ENCODE data around the gene C1orf116. TPM values are rescaled to one million over a fixed set of nuclear protein-coding genes. Genes with fewer than 3 reads are reported as not detected.

The C1orf116 gene
- total RNA-seq, 1 donor: not detected

DNA sequence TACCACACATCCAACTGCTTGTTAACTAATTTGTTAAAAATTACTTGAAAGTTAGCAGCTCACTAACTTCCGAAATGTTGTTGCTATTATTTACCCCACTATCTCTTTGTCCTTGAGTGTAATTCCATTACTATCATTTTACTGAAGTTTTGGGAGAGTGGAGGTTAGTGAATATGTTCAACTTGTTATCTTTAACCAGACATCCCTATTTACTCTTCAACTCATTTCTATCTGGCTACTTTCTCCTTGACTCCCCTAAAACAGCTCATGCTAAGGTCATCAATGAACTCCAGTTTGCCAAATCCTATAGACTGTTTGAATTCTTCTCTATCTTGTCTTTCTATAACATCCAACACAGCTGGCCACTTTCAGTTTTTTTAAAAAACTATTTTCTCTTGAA, 4.3 kb upstream of the C1orf116 start:
- H3K4me3 ChIP-seq (ENCODE audit: low read depth, low read length): no peak overlapping the region
- no peak for DNase-seq (ENCODE audit: low read depth)
- TF ChIP-seq CTCF (IDR thresholded peaks at IDR 0.05; ENCODE audit: insufficient read depth, low read depth, low read length): no peak

DNA sequence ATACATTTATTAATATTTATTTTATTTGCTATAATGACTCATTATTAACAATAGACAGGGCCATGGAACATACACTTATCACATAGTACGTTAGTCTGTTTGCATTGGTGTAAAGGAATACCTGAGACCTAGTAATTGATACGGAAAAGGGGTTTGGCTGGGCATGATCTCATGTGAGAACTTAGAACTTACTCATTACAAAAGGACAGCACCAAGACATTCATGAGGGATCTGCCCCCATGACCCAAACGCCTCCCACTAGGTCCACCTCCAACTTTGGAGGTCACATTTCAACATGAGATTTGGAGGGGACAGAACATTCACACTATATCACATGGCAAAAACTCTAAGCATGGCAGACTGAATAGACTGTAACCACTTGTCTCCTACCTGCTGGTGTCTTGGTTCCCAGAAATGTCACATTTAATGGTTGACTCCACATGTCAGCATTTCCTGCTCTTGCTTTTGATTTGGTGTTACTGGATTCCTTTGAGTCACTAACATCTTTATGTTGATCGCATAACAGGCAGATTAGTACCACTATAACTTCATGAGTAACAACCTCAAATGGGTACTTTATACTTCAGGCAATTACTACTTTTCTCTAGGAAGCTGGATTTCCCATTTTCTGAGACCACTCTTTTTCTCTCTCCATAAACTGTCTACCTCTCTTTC, 3.5 kb upstream of the C1orf116 start:
- no peak for DNase-seq (ENCODE audit: low read depth)
- H3K4me3 ChIP-seq (ENCODE audit: low read depth, low read length): no peak overlapping the region
- TF ChIP-seq CTCF (IDR thresholded peaks at IDR 0.05; ENCODE audit: insufficient read depth, low read depth, low read length): no peak

DNA sequence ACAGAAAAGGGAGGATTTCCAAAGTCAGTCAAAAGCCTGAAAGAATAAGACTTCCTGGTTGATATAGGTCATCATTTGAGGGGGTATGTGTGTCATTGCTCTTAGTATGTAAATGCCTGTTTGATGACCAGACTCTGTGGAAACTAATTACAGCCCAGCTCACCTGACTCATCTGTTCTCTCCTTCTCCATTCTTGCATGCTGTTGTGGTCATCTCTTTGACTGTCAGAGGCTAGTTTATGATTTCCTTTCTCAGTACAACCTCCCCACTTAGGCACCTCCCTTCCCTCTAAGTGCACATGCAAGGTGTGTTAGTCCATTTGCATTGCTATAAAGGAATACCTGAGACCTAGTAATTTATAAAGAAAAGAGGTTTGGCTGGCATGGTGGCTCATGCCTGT, 2.4 kb upstream of the C1orf116 start:
- no peak for TF ChIP-seq CTCF (IDR thresholded peaks at IDR 0.05; ENCODE audit: insufficient read depth, low read depth, low read length)
- no peak overlapping the region for H3K4me3 ChIP-seq (ENCODE audit: low read depth, low read length)
- peak; percentile 28 for DNase-seq (ENCODE audit: low read depth)

- no peak for DNase-seq (ENCODE audit: low read depth)
- TF ChIP-seq CTCF (IDR thresholded peaks at IDR 0.05; ENCODE audit: insufficient read depth, low read depth, low read length): no peak
- no peak overlapping the region for H3K4me3 ChIP-seq (ENCODE audit: low read depth, low read length)
These were observed 1.7 kb upstream of the C1orf116 start for GRCh38 chr1:207034208-207034607.

DNA sequence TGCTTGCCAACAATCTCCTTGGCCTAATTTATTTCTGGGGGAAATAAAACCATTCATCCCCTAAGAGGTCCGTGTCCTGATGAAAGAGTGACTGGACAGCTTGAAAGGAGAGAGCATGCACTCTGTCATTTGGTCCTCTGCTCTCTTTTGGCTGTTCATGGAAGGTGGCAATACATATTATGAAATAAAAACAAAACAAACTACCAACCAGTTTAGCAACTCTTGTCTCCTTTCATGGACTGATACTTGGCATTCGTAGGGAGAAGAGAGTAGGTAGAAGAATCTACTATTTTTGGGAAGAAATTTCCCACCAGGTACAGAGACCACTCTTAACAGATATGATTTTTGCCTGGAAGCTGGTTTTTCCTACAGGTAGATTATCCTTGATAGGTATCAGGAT, 746 bp upstream of the C1orf116 start:
- TF ChIP-seq CTCF (IDR thresholded peaks at IDR 0.05; ENCODE audit: insufficient read depth, low read depth, low read length): no peak
- no peak overlapping the region for H3K4me3 ChIP-seq (ENCODE audit: low read depth, low read length)
- DNase-seq (ENCODE audit: low read depth): no peak

GRCh38 chr1:207031632-207032264, 808 bp downstream of the C1orf116 start:
- TF ChIP-seq CTCF (IDR thresholded peaks at IDR 0.05; ENCODE audit: insufficient read depth, low read depth, low read length): no peak
- no peak for DNase-seq (ENCODE audit: low read depth)
- no peak overlapping the region for H3K4me3 ChIP-seq (ENCODE audit: low read depth, low read length)
